Epithelial cell of proximal tubule (primary cell): ENCODE measurements around the gene S1PR3. TPM values are rescaled to one million over a fixed set of nuclear protein-coding genes. Genes with fewer than 3 reads are reported as not detected.

ENCODE experiments used
- DNase-seq: peaks from one replicate; pipeline ENCODE4 v3.0.0-alpha.2; 2011; ENCODE audit warnings: low read depth
- H3K4me3 ChIP-seq: 2 replicates; pipeline ENCODE4 v1.5.1; 2011; ENCODE audit warnings: low read depth, mild to moderate bottlenecking, low read length
- CTCF ChIP-seq: conservative IDR thresholded peaks from 2 replicates; pipeline ENCODE4 v1.5.1; 2012; ENCODE audit warnings: low read depth, mild to moderate bottlenecking, low read length
- total RNA-seq: library from RNA; depleted of rRNA; stranded (reverse); fragments of >200 nt; gene quantifications from 2 replicates; pipeline ENCODE4 v1.2.3, GENCODE V29; 2015

S1PR3 gene
- total RNA-seq, 1 donor from 2014 or later: 2.6 TPM

- DNase-seq: no peak
- no peak overlapping the region for H3K4me3 ChIP-seq
- no peak for TF ChIP-seq CTCF
These were observed 1.3 kb downstream of the S1PR3 start for GRCh38 chr9:88992556-88992955.

DNA sequence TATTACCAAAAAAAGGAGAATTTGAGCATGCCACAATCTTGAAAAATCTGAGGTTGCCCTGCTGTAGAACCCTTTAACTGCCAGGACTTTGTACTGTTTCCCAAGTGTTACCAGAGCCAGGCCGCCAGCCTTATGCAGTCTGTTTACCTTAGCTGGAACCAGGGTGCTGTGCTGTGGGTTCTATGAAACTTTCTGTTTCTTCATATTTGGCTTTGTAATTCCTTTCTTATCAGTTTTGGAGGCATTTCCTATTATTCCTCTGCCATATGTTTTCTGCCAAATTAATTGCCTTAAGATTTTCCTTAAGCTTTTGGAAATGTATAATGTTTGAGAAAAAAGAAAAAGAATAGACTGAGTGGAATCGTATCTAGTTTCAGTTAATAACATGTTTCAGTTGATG, 2.1 kb downstream of the S1PR3 start:
- no peak overlapping the region for H3K4me3 ChIP-seq
- DNase-seq: no peak
- no peak for TF ChIP-seq CTCF

GRCh38 chr9:88993871-88994460, 2.7 kb downstream of the S1PR3 start:
- H3K4me3 ChIP-seq: no peak overlapping the region
- TF ChIP-seq CTCF: no peak
- DNase-seq: no peak

DNA sequence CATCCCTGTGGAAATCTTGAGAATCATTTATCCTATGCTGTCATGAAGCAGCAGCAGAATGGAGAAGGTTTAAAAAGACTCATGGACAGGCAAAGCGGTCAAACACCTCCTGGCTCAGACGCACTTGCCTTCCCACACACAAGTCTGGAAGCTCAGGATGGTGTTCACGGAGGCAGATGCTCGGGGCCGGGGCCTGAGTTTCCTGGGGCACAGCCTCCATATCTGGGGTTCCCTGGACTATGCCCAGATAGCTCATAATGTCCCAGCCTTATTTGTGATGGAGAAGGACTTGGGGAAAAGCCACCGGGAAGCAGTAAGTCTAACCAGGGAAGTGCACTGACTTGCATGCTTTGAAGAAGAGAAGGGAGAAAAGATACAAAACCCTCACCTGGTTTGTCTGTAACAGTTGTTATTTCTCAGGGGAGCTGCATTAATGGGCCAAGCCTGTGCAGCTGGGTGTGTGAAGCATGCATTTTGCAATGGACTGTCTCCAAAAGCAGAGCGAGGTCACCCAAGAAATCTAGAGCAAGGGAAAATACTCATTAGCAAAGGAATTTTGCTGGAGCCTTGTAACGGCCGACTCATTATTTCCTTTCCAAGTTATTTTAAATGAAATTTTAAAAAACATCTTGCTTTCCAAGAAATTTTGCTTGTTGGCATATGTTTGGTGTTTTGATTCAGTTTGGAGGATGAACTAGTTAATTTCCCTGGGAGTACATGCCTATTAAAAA, 3.4 kb downstream of the S1PR3 start:
- H3K4me3 ChIP-seq: no peak overlapping the region
- DNase-seq: no peak
- no peak for TF ChIP-seq CTCF

GRCh38 chr9:88995200-88995577, 3.9 kb downstream of the S1PR3 start:
- H3K4me3 ChIP-seq: no peak overlapping the region
- TF ChIP-seq CTCF: no peak
- no peak for DNase-seq

DNA sequence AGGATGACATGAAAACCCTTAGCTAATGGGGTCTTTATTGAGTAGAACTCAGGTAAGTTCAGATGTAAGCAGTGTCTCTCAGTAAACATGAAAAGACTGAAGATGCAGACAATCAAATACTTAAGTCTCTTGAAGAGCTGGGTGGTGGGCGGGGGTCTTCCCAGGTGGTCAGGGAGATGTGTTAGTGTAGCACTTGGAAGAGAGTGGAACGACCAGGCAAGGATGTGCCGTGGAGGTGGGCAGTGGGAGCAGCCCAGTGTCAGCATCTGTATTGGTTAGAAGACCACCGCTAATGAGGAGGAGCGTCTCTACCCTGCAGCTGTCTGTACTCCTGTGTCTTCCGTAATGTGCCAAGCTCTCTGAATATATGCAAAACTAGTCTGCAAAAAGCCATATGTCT, 4.4 kb downstream of the S1PR3 start:
- no peak for DNase-seq
- no peak for TF ChIP-seq CTCF
- no peak overlapping the region for H3K4me3 ChIP-seq
